HAP-1 (cell line): ENCODE measurements around the gene CTNNA1.

Experiments used
- DNase-seq, 2 experiments: peaks; one replicate each; pipeline ENCODE4 v3.0.0-alpha.2; 2016 to 2020; ENCODE audit warnings: low spot score in 2 of 2
- H3K27me3 ChIP-seq: fragments of 250-450 bp; sonication (Bioruptor Pico); 2 replicates; pipeline ENCODE4 v1.5.1; 2020; ENCODE audit warnings: low read depth, mild to moderate bottlenecking, moderate library complexity
- H3K36me3 ChIP-seq: fragments of 250-450 bp; sonication (Bioruptor Pico); replicated peaks from 2 replicates; pipeline ENCODE4 v1.5.1; 2020; ENCODE audit warnings: mild to moderate bottlenecking
- H3K4me1 ChIP-seq: fragments of 250-450 bp; sonication (Bioruptor Pico); 2 replicates; pipeline ENCODE4 v1.5.1; 2020; ENCODE audit warnings: mild to moderate bottlenecking
- H3K4me3 ChIP-seq: fragments of 250-450 bp; sonication (Bioruptor Pico); 2 replicates; pipeline ENCODE4 v1.5.1; 2020; ENCODE audit warnings: mild to moderate bottlenecking, moderate library complexity
- H3K9me3 ChIP-seq: fragments of 250-450 bp; sonication (Bioruptor Pico); 2 replicates; pipeline ENCODE4 v1.5.1; 2020; ENCODE audit warnings: mild to moderate bottlenecking, moderate library complexity
- in situ Hi-C: fragments of 300-500 bp; cut with MboI; formaldehyde crosslinking; loops from 3 replicates; pipeline ENCODE4 v1.14.3; 2020; ENCODE audit warnings: low sequenced_read_pairs, inconsistent platforms, mixed read lengths

The CTNNA1 gene

GRCh38 chr5:138949988-138950387, 196.8 kb downstream of the CTNNA1 start:
- in situ Hi-C loops = no loop called here
- H3K9me3 ChIP-seq = no peaks in the 10 kb centered on the region
- no peaks in the 10 kb centered on the region for H3K4me1 ChIP-seq
- no peak overlapping the region for H3K4me3 ChIP-seq
- H3K36me3 ChIP-seq = no peaks in the 10 kb centered on the region; the same call in 1 of the 2 replicates
- DNase-seq = no peak
- H3K27me3 ChIP-seq = no peaks in the 10 kb centered on the region

- H3K9me3 ChIP-seq = no peaks in the 10 kb centered on the region
- H3K27me3 ChIP-seq = no peaks in the 10 kb centered on the region
- no peak overlapping the region for H3K4me3 ChIP-seq
- DNase-seq = no peak
- no peaks in the 10 kb centered on the region; the same call in 1 of the 2 replicates for H3K36me3 ChIP-seq
- in situ Hi-C loops = no loop called here
- H3K4me1 ChIP-seq = no peaks in the 10 kb centered on the region
These were observed 197.3 kb downstream of the CTNNA1 start for GRCh38 chr5:138950421-138951031.

- Histone ChIP-seq H3K27me3 (no peaks in the 10 kb centered on the region), H3K4me1 (no peaks in the 10 kb centered on the region), H3K9me3 (no peaks in the 10 kb centered on the region), H3K4me3 (no peak overlapping the region), H3K36me3 (no peaks in the 10 kb centered on the region; the same call in 1 of the 2 replicates)
- in situ Hi-C loops = no loop called here
- no peak for DNase-seq
These were observed 198.1 kb downstream of the CTNNA1 start for GRCh38 chr5:138951091-138951985.

- no peak for DNase-seq
- Histone ChIP-seq H3K9me3 (no peaks in the 10 kb centered on the region), H3K27me3 (no peaks in the 10 kb centered on the region), H3K4me1 (no peaks in the 10 kb centered on the region), H3K36me3 (no peaks in the 10 kb centered on the region), H3K4me3 (no peak overlapping the region)
- in situ Hi-C loops = no loop called here
These were observed 198.9 kb downstream of the CTNNA1 start for GRCh38 chr5:138951986-138952735.

GRCh38 chr5:138952962-138953361, 199.7 kb downstream of the CTNNA1 start:
- DNase-seq = no peak
- Histone ChIP-seq H3K27me3 (no peaks in the 10 kb centered on the region), H3K4me1 (no peaks in the 10 kb centered on the region), H3K9me3 (no peaks in the 10 kb centered on the region), H3K36me3 (no peaks in the 10 kb centered on the region), H3K4me3 (no peak overlapping the region)
- in situ Hi-C loops = no loop called here

GRCh38 chr5:138953387-138954256, 200.4 kb downstream of the CTNNA1 start:
- Histone ChIP-seq H3K9me3 (no peaks in the 10 kb centered on the region), H3K36me3 (no peaks in the 10 kb centered on the region), H3K4me1 (no peaks in the 10 kb centered on the region), H3K27me3 (no peaks in the 10 kb centered on the region), H3K4me3 (no peak overlapping the region)
- no peak for DNase-seq
- in situ Hi-C loops = no loop called here

GRCh38 chr5:138954257-138955012, 201.2 kb downstream of the CTNNA1 start:
- no peaks in the 10 kb centered on the region for H3K4me1 ChIP-seq
- H3K9me3 ChIP-seq = no peaks in the 10 kb centered on the region
- no peaks in the 10 kb centered on the region for H3K27me3 ChIP-seq
- no peak for DNase-seq
- in situ Hi-C loops = no loop called here
- no peaks in the 10 kb centered on the region for H3K36me3 ChIP-seq
- H3K4me3 ChIP-seq = no peak overlapping the region

GRCh38 chr5:138955013-138955660, 201.9 kb downstream of the CTNNA1 start:
- DNase-seq = no peak
- Histone ChIP-seq H3K27me3 (no peaks in the 10 kb centered on the region), H3K36me3 (no peaks in the 10 kb centered on the region), H3K4me1 (no peaks in the 10 kb centered on the region), H3K9me3 (no peaks in the 10 kb centered on the region), H3K4me3 (no peak overlapping the region)
- in situ Hi-C loops = no loop called here

GRCh38 chr5:138955671-138956295, 202.6 kb downstream of the CTNNA1 start:
- no peaks in the 10 kb centered on the region for H3K27me3 ChIP-seq
- in situ Hi-C loops = no loop called here
- no peak for DNase-seq
- no peaks in the 10 kb centered on the region for H3K9me3 ChIP-seq
- no peaks in the 10 kb centered on the region for H3K36me3 ChIP-seq
- H3K4me3 ChIP-seq = no peak overlapping the region
- H3K4me1 ChIP-seq = no peaks in the 10 kb centered on the region

- H3K9me3 ChIP-seq = no peaks in the 10 kb centered on the region
- no peak overlapping the region for H3K4me3 ChIP-seq
- in situ Hi-C loops = no loop called here
- DNase-seq = no peak
- H3K27me3 ChIP-seq = no peaks in the 10 kb centered on the region
- H3K4me1 ChIP-seq = no peaks in the 10 kb centered on the region
- no peaks in the 10 kb centered on the region for H3K36me3 ChIP-seq
These were observed 203.6 kb downstream of the CTNNA1 start for GRCh38 chr5:138956801-138957200.

GRCh38 chr5:138960145-138960692, 207.0 kb downstream of the CTNNA1 start:
- H3K4me1 ChIP-seq = peaks cover 22% of the 10 kb centered on the region
- no peak overlapping the region for H3K4me3 ChIP-seq
- no peaks in the 10 kb centered on the region for H3K36me3 ChIP-seq
- in situ Hi-C loops = no loop called here
- H3K27me3 ChIP-seq = no peaks in the 10 kb centered on the region
- no peak for DNase-seq
- no peaks in the 10 kb centered on the region for H3K9me3 ChIP-seq

- H3K27me3 ChIP-seq = no peaks in the 10 kb centered on the region
- H3K36me3 ChIP-seq = no peaks in the 10 kb centered on the region
- no peak for DNase-seq
- peaks cover 29% of the 10 kb centered on the region for H3K4me1 ChIP-seq
- no peak overlapping the region for H3K4me3 ChIP-seq
- in situ Hi-C loops = no loop called here
- no peaks in the 10 kb centered on the region for H3K9me3 ChIP-seq
These were observed 208.0 kb downstream of the CTNNA1 start for GRCh38 chr5:138961221-138961620.
